Brain microvascular endothelial cell (primary cell): Measurements from ENCODE around the gene DNAL1.

Experiments used
- DNase-seq: peaks from one replicate; pipeline ENCODE4 v3.0.0-alpha.2; 2020
- H3K27ac ChIP-seq: fragments of 250-450 bp; sonication (Bioruptor Pico); 2 replicates; pipeline ENCODE4 v1.5.1; 2020; ENCODE audit warnings: mild to moderate bottlenecking, moderate library complexity
- H3K27me3 ChIP-seq: fragments of 250-450 bp; sonication (Bioruptor Pico); replicated peaks from 2 replicates; pipeline ENCODE4 v1.5.1; 2020; ENCODE audit warnings: mild to moderate bottlenecking
- H3K36me3 ChIP-seq: fragments of 250-450 bp; sonication (Bioruptor Pico); replicated peaks from 2 replicates; pipeline ENCODE4 v1.5.1; 2020; ENCODE audit warnings: mild to moderate bottlenecking
- H3K4me3 ChIP-seq: 2 replicates; pipeline ENCODE4 v1.5.1; 2011; ENCODE audit warnings: low read depth, mild to moderate bottlenecking, control low read depth, low read length, moderate library complexity
- in situ Hi-C: cut with HindIII; loops from 2 replicates; pipeline ENCODE4 v1.10.0; 2017; ENCODE audit warnings: low sequenced_read_pairs, low pct_ligation_motif_present
- TF ChIP-seq, protein P1 (sequence below): IDR thresholded peaks from 2 replicates; pipeline ENCODE4 v1.5.1; 2011; ENCODE audit warnings: low read depth, mild to moderate bottlenecking, moderate library complexity, low read length, control low read depth, inconsistent platforms; ENCODE audit errors: missing control alignments

Gene DNAL1

DNA sequence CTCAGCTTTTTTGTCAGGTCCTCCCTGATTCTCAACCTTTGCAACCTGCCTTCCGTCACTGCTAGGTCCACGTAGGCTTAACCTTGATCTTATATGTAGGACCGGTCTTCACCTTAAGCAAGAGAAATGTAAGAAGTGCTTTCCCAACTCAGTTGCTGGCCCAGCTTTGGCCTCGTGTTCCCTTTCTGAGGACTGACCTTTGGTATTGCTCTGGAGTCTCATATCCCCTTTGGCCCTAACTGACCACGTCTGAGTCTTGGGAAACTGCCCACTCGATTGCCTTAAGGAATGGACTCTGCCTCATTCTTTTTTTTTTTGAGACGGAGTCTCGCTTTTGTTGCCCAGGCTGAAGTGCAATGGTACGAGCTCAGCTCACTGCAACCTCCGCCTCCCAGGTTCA lies 24.5 kb upstream of the DNAL1 start:
- DNase-seq = no peak
- TF ChIP-seq, protein P1, sequence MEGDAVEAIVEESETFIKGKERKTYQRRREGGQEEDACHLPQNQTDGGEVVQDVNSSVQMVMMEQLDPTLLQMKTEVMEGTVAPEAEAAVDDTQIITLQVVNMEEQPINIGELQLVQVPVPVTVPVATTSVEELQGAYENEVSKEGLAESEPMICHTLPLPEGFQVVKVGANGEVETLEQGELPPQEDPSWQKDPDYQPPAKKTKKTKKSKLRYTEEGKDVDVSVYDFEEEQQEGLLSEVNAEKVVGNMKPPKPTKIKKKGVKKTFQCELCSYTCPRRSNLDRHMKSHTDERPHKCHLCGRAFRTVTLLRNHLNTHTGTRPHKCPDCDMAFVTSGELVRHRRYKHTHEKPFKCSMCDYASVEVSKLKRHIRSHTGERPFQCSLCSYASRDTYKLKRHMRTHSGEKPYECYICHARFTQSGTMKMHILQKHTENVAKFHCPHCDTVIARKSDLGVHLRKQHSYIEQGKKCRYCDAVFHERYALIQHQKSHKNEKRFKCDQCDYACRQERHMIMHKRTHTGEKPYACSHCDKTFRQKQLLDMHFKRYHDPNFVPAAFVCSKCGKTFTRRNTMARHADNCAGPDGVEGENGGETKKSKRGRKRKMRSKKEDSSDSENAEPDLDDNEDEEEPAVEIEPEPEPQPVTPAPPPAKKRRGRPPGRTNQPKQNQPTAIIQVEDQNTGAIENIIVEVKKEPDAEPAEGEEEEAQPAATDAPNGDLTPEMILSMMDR = no peak
- in situ Hi-C loops = no loop called here
- H3K36me3 ChIP-seq = no peaks in the 10 kb centered on the region
- no peaks in the 10 kb centered on the region for H3K27me3 ChIP-seq
- no peak overlapping the region for H3K4me3 ChIP-seq
- H3K27ac ChIP-seq = no peak overlapping the region

DNA sequence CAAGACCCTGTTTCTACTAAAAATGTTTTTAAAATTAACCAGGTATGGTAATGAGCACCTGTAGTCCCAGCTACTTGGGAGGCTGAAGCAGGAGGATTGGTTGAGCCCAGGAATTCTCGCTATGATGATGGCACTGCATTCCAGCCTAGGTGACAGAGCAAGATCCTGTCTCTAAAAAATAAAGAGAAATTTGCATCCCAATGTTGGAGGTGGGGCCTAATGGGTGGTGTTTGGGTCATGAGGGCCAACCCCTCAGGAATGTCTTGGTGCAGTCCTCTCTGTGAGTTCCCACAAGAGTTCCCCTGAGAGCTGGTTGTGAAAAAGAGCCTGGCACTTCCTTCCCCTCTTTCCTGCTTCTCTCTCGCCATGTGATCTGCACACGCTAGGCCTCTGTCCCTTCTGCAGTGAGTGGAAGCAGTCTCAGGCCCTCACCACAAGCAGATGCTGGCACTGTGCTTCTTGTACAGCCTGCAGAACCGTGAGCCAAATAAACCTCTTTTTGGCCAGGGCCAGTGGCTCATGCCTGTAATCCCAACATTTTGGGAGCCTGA lies 21.2 kb upstream of the DNAL1 start:
- in situ Hi-C loops = no loop called here
- no peak overlapping the region for H3K4me3 ChIP-seq
- TF ChIP-seq, protein P1 = no peak
- no peak overlapping the region for H3K27ac ChIP-seq
- H3K36me3 ChIP-seq = no peaks in the 10 kb centered on the region
- DNase-seq = no peak
- H3K27me3 ChIP-seq = no peaks in the 10 kb centered on the region

DNA sequence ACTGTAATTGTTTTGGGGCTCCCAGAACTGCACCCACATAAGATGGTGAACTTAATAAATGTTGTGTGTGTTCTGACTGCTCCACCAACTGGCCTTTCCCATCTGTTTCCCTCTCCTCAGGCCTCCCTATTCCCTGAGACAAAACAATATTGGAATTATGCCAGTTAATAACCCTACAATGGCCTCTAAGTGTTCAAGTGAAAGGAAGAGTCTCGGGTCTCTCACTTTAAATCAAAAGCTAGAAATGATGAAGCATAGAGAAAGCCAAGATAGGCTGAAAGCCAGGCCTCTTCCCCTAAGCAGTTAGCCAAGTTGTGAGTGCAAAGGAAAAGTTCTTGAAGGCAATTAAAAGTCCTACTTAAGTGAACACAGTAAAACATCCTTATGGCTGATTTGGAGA lies 19.1 kb upstream of the DNAL1 start:
- Histone ChIP-seq H3K4me3 (no peak overlapping the region), H3K27me3 (no peaks in the 10 kb centered on the region), H3K27ac (no peak overlapping the region), H3K36me3 (no peaks in the 10 kb centered on the region)
- TF ChIP-seq, protein P1 = no peak
- in situ Hi-C loops = no loop called here
- no peak for DNase-seq

DNA sequence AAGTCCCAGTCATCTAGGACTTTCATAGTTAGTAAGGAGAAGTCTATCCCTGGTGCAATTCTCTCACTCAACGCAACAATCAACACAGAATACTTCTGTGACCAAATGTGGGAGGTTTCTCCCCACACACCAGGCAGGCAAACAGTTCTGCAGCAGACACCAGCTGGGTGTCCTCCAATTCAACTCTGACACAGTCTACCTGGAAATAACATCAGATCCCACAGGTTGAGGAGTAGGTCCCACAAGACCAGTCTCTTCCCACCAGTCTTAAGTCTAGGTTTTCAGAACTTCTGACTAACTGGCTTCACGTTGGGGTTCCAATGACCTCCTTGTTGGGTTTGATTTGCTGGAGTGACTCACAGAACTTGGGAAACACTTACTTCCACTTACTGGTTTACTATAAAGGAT lies 17.6 kb upstream of the DNAL1 start:
- in situ Hi-C loops = no loop called here
- TF ChIP-seq, protein P1 = no peak
- no peaks in the 10 kb centered on the region for H3K36me3 ChIP-seq
- H3K27me3 ChIP-seq = no peaks in the 10 kb centered on the region
- DNase-seq = no peak
- no peak overlapping the region for H3K27ac ChIP-seq
- H3K4me3 ChIP-seq = no peak overlapping the region

DNA sequence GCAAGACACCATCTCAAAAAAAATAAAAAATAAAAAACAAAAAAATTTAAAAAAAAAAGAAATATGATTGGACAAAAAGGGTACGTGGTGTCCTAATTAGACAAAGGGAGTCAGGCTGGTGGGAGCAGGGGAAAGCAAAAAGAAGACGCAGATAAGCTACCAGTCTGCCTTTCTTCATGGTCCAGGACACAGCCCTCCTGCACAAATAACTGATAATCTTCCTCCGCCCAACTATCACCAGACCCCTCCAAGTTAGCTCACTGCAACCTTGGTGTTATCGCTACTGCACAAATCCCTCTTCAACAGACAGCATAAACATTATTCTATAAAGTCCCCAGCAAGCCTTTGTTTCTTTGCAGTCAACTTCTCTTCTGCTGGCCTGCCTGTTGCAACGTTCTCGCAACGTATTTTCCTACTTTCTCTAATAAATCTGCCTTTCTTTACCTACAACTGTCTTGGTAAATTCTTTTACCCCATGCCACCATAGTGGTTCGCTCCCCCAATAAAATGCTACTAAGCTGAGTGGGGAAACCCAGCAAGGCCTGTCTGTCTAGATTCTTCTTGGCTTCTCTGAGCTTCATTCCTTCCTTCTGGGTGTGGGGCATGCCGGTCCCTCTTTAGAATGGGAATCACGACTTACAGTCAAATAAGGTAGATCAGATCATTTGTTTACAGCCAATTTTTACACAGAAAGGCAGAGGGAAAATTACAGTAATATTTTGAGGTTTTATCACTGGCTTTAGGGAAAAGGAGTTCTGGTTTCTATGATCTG lies 14.6 kb upstream of the DNAL1 start:
- Histone ChIP-seq H3K27ac (no peak overlapping the region), H3K36me3 (no peaks in the 10 kb centered on the region), H3K4me3 (no peak overlapping the region), H3K27me3 (no peaks in the 10 kb centered on the region)
- in situ Hi-C loops = no loop called here
- DNase-seq = no peak
- TF ChIP-seq, protein P1 = no peak
